Heart left ventricle (tissue), 13 donors: ENCODE results near the gene FNTB.

Experiments used
- POLR2A ChIP-seq, 2 donors: fragments of 450-650 bp; IDR thresholded peaks; one replicate each; pipeline ENCODE4 v1.6.1; 2017; ENCODE audit warnings: antibody characterized with exemption in 2 of 2, mild to moderate bottlenecking in 2 of 2, moderate library complexity in 2 of 2
- TF ChIP-seq, protein P1 (sequence below), 12 donors: fragments of 200-600 bp; sonication (generic) in 4 of 12; IDR thresholded peaks; one replicate each; pipeline versions ENCODE4 v1.5.0 to v1.8.0; 2018 to 2022; ENCODE audit warnings: antibody characterized with exemption in 12 of 12, mild to moderate bottlenecking in 5 of 12
- donor health status: ischemic (EF 13 %, LVEDD 7.1; RV severe dilation, severe dysfunction).
- donor health status: DM: no; HTN: yes; CAD: no.
- donor health status: DM: no; HTN: no; CAD: no.
- donor health status: ischemic (EF 25% LVEDD 6.9; RV normal size, moderate dysfunction).
- donor health status: ischemic (EF 25% LVEDD 5.7; RV mildly dilated, moderate dysfunction).
- donor health status: ischemic (EF 35%, LVEDD 5.7; RV mildly dilated, moderate dysfunction).
- donor health status: nonischemic (EF 11% LVEDD 7.7; RV severe dilation, severe dysfunction).
- donor health status: DM: yes; HTN: yes; CAD: no.
- donor health status: PGD.
- donor health status: ischemic (EF 29% LVEDD 5.4; RV normal size, mild dysfunction).
- donor health status: nonischemic (EF 23%, LVEDD 6.1; RV moderate dilation, normal function).

GRCh38 chr14:65002586-65003210 is 16.0 kb downstream of the FNTB start:
- TF ChIP-seq, protein P1, sequence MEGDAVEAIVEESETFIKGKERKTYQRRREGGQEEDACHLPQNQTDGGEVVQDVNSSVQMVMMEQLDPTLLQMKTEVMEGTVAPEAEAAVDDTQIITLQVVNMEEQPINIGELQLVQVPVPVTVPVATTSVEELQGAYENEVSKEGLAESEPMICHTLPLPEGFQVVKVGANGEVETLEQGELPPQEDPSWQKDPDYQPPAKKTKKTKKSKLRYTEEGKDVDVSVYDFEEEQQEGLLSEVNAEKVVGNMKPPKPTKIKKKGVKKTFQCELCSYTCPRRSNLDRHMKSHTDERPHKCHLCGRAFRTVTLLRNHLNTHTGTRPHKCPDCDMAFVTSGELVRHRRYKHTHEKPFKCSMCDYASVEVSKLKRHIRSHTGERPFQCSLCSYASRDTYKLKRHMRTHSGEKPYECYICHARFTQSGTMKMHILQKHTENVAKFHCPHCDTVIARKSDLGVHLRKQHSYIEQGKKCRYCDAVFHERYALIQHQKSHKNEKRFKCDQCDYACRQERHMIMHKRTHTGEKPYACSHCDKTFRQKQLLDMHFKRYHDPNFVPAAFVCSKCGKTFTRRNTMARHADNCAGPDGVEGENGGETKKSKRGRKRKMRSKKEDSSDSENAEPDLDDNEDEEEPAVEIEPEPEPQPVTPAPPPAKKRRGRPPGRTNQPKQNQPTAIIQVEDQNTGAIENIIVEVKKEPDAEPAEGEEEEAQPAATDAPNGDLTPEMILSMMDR (IDR thresholded peaks at IDR 0.05) = no peak
- no peak for TF ChIP-seq POLR2A (IDR thresholded peaks at IDR 0.05)
